ENCODE measurements around the gene METTL4.

DNA sequence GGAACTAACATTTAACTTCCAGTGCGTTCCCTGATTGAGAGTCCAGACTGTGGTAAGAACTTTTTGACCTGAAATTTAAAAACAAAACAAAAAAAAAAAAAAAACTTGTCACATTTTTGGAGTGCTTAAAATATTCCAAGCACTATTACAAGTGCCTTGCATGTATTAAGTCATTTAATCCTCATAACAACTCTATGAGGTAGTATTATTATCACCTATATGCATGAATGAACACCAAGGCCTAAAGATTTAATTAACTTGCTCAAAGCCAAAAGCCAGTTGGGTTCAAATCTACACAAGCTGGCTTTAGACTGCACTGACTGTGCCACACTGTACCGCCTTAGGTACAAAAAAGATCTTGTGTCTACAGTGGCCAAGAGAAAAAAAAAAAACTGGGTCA lies 35.2 kb downstream of the METTL4 start:
- no peak for TF ChIP-seq POLR2A (IDR thresholded peaks at IDR 0.05)
- TF ChIP-seq POLR2AphosphoS5 (IDR thresholded peaks at IDR 0.05), result no peak
- no peak for TF ChIP-seq CTCF (IDR thresholded peaks at IDR 0.05)
- no peak for TF ChIP-seq EP300 (IDR thresholded peaks at IDR 0.05)
